Measurements from ENCODE around the gene ACOT2.

DNA sequence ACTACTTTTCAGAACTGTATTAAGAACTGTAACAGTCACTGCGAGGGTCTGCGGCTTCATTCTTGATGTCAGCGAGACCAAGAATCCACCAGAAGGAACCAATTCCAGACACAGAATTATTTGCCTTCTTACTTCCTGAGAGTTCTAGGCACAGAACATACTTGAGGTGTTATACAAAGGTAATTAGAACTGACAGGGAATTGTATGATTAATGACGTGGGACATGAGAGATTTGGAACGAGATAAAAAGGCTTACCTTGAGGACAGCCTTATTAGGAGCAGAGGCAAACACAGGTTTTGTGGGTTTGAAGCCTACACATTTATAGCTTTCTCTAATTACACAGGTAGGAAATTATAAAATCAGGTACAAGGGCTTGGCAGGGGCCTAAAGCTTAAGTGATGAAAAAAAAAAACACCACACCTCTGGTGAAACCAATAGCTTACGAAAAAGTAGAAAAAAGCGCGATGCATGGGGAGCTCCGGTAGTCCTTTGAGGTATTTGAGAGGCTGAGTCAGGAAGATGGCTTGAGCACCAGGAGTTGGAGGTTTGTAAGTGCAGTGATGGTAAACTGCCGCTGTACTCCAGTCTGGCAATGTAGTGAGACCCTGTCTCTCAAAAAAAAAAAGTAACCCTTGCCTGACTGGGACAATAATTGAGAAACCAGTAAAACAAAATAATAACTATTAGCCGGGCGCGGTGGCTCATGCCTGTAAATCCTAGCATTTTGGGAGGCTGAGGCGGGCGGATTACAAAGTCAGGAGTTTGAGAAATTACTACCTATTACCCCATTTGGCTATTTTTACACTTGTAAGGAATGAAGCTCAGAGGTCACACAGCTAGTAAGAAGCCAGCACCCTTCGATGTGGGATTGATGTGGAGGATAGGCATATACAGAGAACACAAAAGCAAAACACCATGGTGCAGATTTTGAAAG, 795 bp upstream of the ACOT2 start:
- TF ChIP-seq, protein P1, sequence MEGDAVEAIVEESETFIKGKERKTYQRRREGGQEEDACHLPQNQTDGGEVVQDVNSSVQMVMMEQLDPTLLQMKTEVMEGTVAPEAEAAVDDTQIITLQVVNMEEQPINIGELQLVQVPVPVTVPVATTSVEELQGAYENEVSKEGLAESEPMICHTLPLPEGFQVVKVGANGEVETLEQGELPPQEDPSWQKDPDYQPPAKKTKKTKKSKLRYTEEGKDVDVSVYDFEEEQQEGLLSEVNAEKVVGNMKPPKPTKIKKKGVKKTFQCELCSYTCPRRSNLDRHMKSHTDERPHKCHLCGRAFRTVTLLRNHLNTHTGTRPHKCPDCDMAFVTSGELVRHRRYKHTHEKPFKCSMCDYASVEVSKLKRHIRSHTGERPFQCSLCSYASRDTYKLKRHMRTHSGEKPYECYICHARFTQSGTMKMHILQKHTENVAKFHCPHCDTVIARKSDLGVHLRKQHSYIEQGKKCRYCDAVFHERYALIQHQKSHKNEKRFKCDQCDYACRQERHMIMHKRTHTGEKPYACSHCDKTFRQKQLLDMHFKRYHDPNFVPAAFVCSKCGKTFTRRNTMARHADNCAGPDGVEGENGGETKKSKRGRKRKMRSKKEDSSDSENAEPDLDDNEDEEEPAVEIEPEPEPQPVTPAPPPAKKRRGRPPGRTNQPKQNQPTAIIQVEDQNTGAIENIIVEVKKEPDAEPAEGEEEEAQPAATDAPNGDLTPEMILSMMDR (IDR thresholded peaks at IDR 0.05; ENCODE audit: low read length): no peak
- no peak for TF ChIP-seq EZH2 (IDR thresholded peaks at IDR 0.05; ENCODE audit: borderline replicate concordance, low read length)
